ENCODE data around the gene HOTAIR.

Gene HOTAIR

DNA sequence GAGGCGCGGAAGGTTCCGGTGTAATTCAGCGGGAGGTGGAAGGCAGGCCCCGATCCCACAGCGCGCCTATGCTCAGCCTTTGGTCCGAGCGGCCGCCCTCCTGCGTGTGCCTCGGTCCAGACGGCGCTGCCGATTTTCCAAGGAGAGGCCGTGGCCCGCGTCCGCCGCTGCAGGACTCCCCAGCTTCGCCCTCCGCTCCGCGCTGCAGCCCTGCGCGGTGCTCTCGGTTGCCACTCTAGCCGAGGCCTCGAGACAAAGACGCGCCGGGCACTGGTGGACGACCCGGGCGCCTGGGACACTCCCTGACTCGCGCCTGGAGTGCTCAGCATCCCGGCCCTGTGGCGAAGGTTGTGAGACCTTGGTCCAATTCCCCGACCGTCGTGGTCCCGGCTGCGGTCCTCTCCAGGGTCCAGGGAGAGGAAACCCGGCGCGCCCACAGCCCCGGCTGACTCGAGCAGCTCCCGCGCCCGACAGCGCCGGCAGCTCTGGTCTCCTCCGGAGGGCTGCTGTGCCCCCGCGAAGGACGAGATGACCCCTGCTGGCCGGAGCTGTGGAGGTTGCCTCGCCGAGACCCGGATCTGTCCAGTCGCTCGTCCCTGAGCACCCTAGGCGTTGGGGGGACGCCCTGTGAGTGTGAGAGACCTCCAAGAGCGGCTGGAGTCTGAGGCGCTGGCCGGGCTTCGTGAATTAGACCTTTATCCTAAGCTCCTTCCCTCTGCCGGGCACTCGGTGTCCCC is 13.6 kb downstream of the HOTAIR start:
- no peak for DNase-seq (ENCODE audit: low read depth in 2 of 2)

DNA sequence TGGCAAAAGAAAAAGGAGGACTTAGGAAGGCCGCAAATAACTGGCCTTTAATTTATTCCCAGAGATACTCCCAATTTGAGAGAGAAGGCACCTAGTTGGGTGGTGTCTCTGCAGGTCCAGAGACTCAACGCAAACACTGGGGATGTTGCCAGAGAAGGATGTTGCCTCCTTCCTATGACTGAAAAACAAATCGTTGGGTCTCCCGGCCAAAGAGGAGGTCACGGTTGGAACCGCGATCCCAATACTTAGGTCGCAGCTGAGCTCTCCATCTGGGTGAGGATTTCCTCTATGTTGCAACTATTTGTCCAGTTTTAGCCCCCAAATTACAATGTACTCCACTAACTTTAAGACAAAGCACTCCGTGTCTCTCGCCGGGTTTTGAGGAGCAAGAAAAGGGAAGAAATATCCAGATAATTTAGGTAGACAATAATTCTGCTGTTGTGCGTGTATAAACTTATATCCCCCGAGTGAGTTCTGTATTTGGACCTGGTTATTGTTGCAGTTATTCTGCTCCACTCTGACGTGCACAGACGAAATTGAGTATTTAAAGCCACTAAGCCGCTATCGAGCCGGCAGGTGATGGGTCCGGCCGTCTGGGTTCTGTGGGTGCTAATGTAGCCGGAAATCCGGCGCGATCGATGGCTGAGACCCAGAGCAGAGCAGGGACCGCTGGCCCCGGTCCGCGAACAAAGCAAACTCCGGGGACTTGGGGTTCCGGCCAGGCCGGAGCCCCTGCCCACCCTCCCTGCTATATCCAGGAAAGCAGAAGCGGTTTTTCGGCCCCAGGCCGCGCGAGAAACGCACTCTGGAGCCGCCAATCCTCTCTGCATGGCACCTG is 14.3 kb downstream of the HOTAIR start:
- DNase-seq (ENCODE audit: low read depth in 2 of 2) = no peak

GRCh38 chr12:53959314-53959713 is 15.4 kb downstream of the HOTAIR start:
- no peak for DNase-seq (ENCODE audit: low read depth in 2 of 2)

GRCh38 chr12:53958128-53958527 is 16.6 kb downstream of the HOTAIR start:
- no peak for DNase-seq (ENCODE audit: low read depth in 2 of 2)

DNA sequence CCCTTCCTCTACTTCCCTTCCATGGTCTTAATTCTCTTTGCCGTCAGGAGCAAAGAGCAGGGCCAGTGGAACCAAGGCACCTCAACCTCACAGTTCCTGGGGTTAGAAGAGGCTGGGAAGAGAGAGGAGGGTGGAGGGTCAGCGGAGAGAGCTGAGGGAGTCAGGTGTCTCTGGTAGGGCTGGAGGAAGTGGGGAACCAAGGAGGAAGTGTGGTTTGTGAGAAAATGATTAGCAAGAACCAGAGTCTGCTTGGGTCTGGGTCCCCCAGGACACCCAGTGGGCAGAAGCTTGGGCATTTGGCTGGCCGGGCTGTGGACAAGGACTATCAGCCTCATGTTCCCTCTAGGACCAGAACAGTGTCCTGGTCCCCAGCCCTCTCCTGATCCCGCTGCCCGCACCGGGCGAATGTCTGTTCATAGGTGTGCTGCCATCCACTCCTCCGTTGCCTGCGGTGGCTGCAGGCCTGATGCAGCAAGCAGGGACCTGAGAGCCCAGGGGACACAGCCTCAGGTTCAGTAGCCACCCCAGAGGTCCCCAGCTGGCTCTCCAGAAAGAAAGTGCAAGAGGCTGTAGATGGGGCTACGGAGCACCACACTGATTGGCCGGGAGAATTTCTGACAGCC is 17.7 kb downstream of the HOTAIR start:
- DNase-seq (ENCODE audit: low read depth in 2 of 2) = no peak

DNA sequence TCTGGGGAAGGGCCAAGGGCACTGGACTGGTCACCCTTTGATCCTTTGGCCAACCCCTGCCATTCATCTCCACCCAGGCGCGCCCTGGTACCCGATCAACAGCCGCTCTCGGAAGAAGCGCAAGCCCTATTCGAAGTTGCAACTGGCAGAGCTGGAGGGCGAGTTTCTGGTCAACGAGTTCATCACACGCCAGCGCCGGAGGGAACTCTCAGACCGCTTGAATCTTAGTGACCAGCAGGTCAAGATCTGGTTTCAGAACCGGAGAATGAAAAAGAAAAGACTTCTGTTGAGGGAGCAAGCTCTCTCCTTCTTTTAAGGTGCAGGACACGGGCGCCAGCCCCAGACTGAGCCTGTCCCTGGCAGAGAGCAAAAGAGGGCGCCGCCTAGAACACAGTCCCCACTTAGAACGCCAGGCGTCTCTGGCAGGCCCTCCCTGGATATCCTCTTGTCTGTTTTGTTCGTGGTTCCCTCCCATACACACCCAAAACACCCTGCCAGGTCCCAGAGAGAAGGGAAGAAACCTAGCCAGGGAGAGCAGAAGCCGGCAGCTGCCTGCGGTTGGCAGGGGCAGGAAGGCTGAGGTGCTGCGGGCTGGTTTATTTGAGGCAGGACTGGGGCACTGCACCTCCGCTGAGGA is 18.4 kb downstream of the HOTAIR start:
- no peak for DNase-seq (ENCODE audit: low read depth in 2 of 2)

GRCh38 chr12:53955776-53956250 is 18.9 kb downstream of the HOTAIR start:
- no peak for DNase-seq (ENCODE audit: low read depth in 2 of 2)

- DNase-seq (ENCODE audit: low read depth in 2 of 2) = no peak
Observed at GRCh38 chr12:53955036-53955775, 19.5 kb downstream of the HOTAIR start.

GRCh38 chr12:53954694-53955035 is 20.1 kb downstream of the HOTAIR start, which contains the start of gene HOXC12:
Gene HOXC12 (plus strand): TSS chr12:53954903. CDS start chr12:53954930, 27 bp downstream.
- DNase-seq (ENCODE audit: low read depth in 2 of 2) = no peak

DNA sequence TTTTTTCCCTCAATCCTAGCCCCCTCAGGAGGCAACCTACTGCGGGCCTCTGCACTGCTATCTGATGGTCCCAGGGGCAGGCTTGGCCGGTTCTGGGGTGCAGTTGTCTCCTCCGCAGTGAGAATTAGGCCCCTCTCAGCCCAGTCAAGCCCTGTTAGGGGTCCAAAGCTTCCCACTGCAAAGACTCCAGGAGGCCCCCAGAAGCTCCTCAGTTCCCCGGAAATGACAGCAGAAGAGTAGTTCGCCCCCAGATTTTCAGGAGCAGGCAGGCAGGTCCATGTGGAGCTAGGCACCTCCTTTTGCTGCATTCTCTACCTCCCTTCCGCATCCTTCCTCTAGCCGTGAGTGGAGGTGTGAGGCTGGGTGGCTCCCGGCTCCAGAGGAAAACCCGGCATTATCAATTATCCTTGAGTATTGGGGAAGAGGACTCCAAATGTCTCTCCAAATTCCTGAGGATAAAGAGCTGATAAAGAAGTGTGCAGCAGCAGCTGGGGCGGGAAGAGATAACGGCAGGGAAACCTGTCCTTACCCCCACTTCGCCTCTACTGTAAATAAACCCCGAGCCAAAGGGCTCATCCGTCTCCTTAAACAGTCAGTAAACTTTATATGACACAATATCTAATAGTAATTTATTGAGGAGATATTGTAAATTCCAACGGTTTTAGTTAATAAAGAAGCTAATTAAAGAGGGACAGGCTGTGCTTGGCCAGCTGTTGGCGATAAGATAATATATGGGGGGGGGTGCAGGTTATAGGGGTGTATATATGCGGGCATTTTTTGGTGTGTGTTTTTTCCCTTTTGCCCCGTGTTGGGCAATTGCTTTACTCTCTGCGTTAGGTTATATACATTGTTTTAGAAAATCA is 20.7 kb downstream of the HOTAIR start:
- no peak for DNase-seq (ENCODE audit: low read depth in 2 of 2)

DNA sequence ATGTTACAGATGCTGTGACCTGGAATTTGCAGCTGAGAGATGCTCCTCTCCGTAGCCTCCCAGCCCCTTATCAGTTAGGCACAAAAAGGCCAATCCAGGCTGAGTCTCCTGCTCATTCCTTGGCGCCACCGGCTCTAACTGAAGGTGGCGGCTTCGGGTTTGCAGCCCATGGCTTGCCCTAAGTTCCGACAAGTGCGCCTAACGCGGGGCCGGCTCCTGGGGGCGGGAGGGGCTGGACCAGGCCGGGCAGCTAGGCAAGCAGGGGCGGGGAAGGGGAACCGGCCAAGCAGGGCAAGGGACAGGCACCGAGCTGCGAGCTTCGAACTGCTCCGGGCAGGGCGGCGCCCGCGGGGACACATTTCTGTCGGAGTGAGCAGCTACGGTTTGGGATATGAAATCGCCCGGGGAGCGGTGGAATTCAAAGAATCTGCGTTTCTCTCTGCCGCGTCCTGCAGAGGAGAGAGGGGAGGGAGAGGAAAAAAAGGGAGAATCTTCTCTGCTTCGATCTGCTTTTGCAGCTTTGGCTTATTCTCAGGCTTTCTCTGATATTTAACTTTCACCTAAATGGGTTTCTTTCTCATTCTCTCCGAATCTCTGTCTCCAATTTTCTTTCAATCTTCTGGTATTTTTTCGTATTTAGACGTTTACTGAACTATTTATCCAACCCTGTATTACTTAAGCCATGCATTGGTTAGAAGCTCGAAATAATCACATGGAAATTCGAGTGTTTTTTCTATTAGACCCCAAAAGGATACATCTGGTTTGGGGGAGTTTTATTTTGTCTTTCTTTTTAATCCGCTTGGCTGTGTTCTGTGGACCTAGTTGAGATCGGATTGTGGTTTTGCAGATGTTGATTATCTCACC is 21.7 kb downstream of the HOTAIR start:
- DNase-seq (ENCODE audit: low read depth in 2 of 2) = no peak

- DNase-seq (ENCODE audit: low read depth in 2 of 2) = no peak
Observed at GRCh38 chr12:53952335-53952694, 22.4 kb downstream of the HOTAIR start.

DNA sequence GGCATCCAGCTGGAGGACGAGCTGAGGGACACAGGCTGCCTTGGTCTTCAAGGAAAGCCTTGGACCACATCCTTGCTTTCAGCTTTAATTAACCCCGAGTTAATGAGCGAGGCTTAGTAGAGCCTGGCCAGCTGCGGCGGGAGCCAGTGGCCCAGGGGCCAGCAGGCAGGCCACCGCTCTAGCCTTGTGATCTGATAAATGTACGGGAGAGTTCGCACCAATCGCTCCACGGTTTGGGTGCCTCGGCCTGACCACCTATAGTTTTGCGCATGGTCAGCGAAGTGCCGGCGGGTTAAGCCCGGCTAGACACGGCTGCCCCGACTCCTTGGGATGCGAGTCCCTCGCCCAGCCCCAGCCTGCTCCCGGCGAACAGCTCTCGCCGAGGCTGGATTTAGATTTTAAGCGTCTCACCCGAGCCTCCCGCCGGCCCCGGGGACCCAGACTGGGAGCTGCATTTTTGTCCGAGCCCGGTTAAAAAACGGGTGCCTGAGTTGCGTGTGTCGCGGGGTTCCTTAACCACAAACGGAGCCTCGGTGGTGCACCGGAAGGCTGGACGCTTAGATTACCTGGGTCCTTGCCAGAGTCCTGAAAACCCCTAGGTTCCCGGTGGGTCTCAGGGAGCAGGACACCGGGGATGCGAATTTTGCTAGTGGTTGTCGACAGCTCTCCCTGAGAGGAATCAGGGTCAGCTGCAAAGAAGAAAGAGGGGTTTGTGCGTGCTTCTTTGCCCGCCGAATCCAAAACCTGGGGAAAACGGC is 23.0 kb downstream of the HOTAIR start:
- no peak for DNase-seq (ENCODE audit: low read depth in 2 of 2)

DNA sequence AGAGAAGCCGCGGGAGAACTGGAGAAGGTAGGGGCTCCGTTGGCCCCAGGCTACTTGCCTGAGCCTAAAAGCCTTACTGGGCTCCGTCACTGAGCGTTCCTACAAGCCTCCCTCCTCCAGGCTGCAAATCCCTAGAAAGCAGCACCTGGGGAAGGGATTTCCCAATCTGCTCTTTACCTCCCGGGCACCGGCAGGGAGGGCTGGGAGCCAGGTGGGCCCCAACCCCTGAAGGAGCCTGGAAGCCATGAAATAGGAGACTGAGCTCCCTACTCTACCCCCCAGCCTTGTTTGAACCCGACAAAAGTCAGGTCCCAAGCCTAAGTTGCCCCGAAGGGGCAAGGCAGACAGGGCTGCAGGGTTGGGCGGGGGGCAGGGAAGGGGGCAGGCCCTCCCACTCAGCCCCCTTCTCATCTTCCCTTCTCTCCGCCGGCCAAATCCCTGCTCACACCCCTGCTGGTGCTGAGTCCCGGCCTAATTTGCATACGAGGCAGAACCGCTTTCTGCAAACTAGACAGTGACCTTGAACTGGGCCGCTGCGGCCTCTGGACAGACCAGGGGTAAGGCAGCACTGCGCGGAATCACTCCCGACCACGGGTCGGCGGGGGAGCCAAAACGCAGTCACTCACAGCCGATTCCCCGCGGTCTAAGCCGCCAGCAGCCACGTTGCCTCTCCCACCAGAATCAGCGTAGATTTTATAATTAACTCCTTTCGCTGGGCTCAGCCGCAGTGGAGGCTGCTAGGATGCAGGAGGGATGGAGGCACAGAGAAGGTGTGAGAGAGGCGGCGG is 23.8 kb downstream of the HOTAIR start:
- no peak for DNase-seq (ENCODE audit: low read depth in 2 of 2)

GRCh38 chr12:53950437-53950773 is 24.3 kb downstream of the HOTAIR start:
- no peak for DNase-seq (ENCODE audit: low read depth in 2 of 2)

DNA sequence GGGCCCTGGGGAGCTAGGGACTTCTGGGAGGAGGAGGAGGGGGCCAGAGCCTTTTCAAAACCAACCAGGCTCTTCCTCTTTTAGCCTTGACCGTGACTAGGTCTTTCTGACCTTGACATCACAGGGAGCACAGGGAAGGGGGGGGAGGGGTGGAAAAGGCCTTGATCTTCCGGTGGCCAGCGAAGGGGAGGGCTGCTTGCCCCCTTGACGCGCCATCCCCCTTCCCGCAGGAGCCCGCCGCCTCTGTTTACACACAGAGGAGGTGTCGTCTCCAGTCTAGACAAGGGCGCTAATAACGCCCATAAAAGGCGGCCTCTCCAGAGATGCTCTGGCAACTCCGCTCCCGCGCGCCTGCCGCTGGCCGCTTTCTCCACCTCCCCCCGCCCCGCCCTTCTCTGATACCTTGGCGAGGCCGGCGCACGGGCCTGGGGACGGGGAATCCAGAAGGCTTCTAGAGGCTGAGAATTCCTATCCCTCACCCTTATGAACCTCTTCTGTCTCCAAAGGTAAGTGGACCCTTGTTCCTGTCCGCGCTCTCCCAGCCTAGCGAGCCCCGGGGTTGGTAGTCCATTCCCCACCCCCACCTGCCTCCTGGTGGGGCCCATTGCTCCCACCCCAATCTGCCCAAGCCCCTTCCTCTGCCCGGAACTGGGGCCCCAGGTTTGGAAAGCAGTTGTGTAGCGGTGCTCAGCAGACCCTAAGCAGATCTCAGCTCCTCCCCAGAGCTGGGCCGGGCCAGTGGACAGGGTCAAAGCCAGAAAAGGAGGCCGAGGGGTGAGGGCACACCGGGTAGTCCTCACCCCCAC is 24.9 kb downstream of the HOTAIR start:
- DNase-seq (ENCODE audit: low read depth in 2 of 2) = no peak

Data from stimulated activated CD8-positive, alpha-beta memory T cell treated with anti-CD3 and anti-CD28 coated beads, Interleukin-2, amount 100 ng/mL, for 1 hour (primary cell).